HL-60 (cell line): ENCODE measurements around the gene PPIL6.
A peak's percentile ranks its signal among the peaks of the same experiment; 100 is the strongest.

Experiments
- DNase-seq, 2 experiments: peaks; one replicate each; pipeline ENCODE4 v3.0.0-alpha.2; 2010 to 2020; ENCODE audit warnings: low read depth in 1 of 2, low spot score in 1 of 2
- H3K27ac ChIP-seq: fragments of 250-450 bp; sonication (Bioruptor Pico); replicated peaks from 2 replicates; pipeline ENCODE4 v1.5.1; 2020; ENCODE audit warnings: mild to moderate bottlenecking, moderate library complexity
- H3K27me3 ChIP-seq: fragments of 250-450 bp; sonication (Bioruptor Pico); 2 replicates; pipeline ENCODE4 v1.5.1; 2021; ENCODE audit warnings: mild to moderate bottlenecking, moderate library complexity; ENCODE audit not compliant: insufficient read depth, poor library complexity, severe bottlenecking
- H3K4me3 ChIP-seq: replicated peaks from 2 replicates; pipeline ENCODE4 v1.5.1; 2011; ENCODE audit warnings: mild to moderate bottlenecking, control low read depth, low read length; ENCODE audit not compliant: insufficient read depth
- CTCF ChIP-seq: IDR thresholded peaks from one replicate; pipeline ENCODE4 v1.5.1; 2011; ENCODE audit warnings: low read length, control low read depth, inconsistent platforms; ENCODE audit not compliant: insufficient read depth
- GABPA ChIP-seq: IDR thresholded peaks from 2 replicates; pipeline ENCODE4 v1.6.1; 2012; ENCODE audit warnings: low read depth
- POLR2AphosphoS5 ChIP-seq: IDR thresholded peaks from 2 replicates; pipeline ENCODE4 v1.6.1; 2012; ENCODE audit warnings: low read depth
- SPI1 ChIP-seq: IDR thresholded peaks from 2 replicates; pipeline ENCODE4 v1.6.1; 2012; ENCODE audit warnings: low read depth, mild to moderate bottlenecking, borderline replicate concordance
- TF ChIP-seq, protein P1 (sequence below): IDR thresholded peaks from 2 replicates; pipeline ENCODE4 v1.6.1; 2012; ENCODE audit warnings: low read depth; ENCODE audit not compliant: insufficient replicate concordance

The PPIL6 gene

GRCh38 chr6:109374326-109374892, 66.0 kb downstream of the PPIL6 start:
- DNase-seq, result no peak
- TF ChIP-seq CTCF (no peak), SPI1 (no peak), POLR2AphosphoS5 (no peak), GABPA (no peak)
- TF ChIP-seq, protein P1, sequence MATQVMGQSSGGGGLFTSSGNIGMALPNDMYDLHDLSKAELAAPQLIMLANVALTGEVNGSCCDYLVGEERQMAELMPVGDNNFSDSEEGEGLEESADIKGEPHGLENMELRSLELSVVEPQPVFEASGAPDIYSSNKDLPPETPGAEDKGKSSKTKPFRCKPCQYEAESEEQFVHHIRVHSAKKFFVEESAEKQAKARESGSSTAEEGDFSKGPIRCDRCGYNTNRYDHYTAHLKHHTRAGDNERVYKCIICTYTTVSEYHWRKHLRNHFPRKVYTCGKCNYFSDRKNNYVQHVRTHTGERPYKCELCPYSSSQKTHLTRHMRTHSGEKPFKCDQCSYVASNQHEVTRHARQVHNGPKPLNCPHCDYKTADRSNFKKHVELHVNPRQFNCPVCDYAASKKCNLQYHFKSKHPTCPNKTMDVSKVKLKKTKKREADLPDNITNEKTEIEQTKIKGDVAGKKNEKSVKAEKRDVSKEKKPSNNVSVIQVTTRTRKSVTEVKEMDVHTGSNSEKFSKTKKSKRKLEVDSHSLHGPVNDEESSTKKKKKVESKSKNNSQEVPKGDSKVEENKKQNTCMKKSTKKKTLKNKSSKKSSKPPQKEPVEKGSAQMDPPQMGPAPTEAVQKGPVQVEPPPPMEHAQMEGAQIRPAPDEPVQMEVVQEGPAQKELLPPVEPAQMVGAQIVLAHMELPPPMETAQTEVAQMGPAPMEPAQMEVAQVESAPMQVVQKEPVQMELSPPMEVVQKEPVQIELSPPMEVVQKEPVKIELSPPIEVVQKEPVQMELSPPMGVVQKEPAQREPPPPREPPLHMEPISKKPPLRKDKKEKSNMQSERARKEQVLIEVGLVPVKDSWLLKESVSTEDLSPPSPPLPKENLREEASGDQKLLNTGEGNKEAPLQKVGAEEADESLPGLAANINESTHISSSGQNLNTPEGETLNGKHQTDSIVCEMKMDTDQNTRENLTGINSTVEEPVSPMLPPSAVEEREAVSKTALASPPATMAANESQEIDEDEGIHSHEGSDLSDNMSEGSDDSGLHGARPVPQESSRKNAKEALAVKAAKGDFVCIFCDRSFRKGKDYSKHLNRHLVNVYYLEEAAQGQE, result no peak
- Histone ChIP-seq H3K27me3 (no peaks in the 10 kb centered on the region), H3K27ac (peak overlapping the region; percentile 26), H3K4me3 (no peak overlapping the region)

DNA sequence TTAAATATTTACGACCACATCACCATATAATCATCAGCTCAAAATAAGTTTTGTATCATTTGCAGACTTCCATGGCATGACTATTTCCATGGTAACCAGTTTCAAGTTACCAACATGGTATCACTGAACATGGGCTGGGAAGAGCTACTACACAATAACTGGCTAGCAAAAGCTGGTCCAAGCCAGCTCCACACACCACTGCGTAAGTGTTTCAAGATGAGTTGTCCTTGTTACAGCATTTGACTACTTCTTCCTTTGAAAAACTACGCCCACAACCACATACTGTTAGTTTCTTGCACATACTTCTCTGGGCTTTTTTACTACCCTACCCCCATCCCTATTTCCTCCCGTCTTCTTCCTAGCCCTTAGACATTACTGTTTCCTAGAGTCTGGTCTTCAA, 66.7 kb downstream of the PPIL6 start:
- no peak for TF ChIP-seq CTCF
- no peak for TF ChIP-seq SPI1
- no peak for TF ChIP-seq POLR2AphosphoS5
- TF ChIP-seq, protein P1, result no peak
- TF ChIP-seq GABPA, result no peak

GRCh38 chr6:109373331-109373730, 67.1 kb downstream of the PPIL6 start:
- H3K27me3 ChIP-seq, result no peaks in the 10 kb centered on the region
- peak overlapping the region; percentile 48 for H3K27ac ChIP-seq
- DNase-seq, result no peak
- TF ChIP-seq SPI1 (no peak), CTCF (no peak), POLR2AphosphoS5 (no peak), GABPA (no peak)
- TF ChIP-seq, protein P1, result no peak
- H3K4me3 ChIP-seq, result no peak overlapping the region

More for the DNA sequence above, 66.7 kb downstream of the PPIL6 start:
- peak in 1 of 2 experiments; percentile 50 for DNase-seq
- Histone ChIP-seq H3K27ac (peak overlapping the region; percentile 48), H3K27me3 (no peaks in the 10 kb centered on the region), H3K4me3 (no peak overlapping the region)
